Measurements from ENCODE around the gene CTNND1. TPM values are rescaled to one million over a fixed set of nuclear protein-coding genes. Genes with fewer than 3 reads are reported as not detected.

CTNND1 gene
- total and polyA plus RNA-seq, 9 donors, result 40.3 to 153 (median 119) TPM

- TF ChIP-seq EP300 (IDR thresholded peaks at IDR 0.05), result no peak
- no peak for TF ChIP-seq POLR2A (IDR thresholded peaks at IDR 0.05)
- no peak for TF ChIP-seq CTCF (IDR thresholded peaks at IDR 0.05)
- no peaks in the 10 kb centered on the region for H3K36me3 ChIP-seq
- H3K4me1 ChIP-seq (ENCODE audit: insufficient read depth), result no peaks in the 10 kb centered on the region
- no peak for DNase-seq
- intact Hi-C loops (cut with DNase I), result no loop called here
- no peaks in the 10 kb centered on the region for H3K27me3 ChIP-seq
- no peak overlapping the region for H3K27ac ChIP-seq
- H3K4me3 ChIP-seq, result no peak overlapping the region
- no peaks in the 10 kb centered on the region for H3K9me3 ChIP-seq
- WGBS, 3 donors, result 56 to 63% (median 57%) methylated on average over 2 of the region's 2 CpGs
Observed at GRCh38 chr11:57727185-57727584, 34.4 kb upstream of the CTNND1 start.

- H3K9me3 ChIP-seq, result no peaks in the 10 kb centered on the region
- WGBS, 3 donors, result 71 to 76% (median 72%) methylated on average over 7 of the region's 7 CpGs
- H3K4me1 ChIP-seq (ENCODE audit: insufficient read depth), result no peaks in the 10 kb centered on the region
Observed at GRCh38 chr11:57728829-57729228, 32.8 kb upstream of the CTNND1 start.

GRCh38 chr11:57729479-57729878 is 32.1 kb upstream of the CTNND1 start:
- intact Hi-C loops (cut with DNase I), result no loop called here
- TF ChIP-seq POLR2A (IDR thresholded peaks at IDR 0.05), result no peak
- no peak for TF ChIP-seq EP300 (IDR thresholded peaks at IDR 0.05)
- no peak for TF ChIP-seq CTCF (IDR thresholded peaks at IDR 0.05)
- WGBS, 3 donors, result 93 to 95% (median 94%) methylated on average over 7 of the region's 7 CpGs
- Histone ChIP-seq H3K27me3 (no peaks in the 10 kb centered on the region), H3K36me3 (no peaks in the 10 kb centered on the region), H3K9me3 (no peaks in the 10 kb centered on the region), H3K27ac (no peak overlapping the region), H3K4me1 (ENCODE audit: insufficient read depth) (no peaks in the 10 kb centered on the region), H3K4me3 (no peak overlapping the region)
- DNase-seq, result no peak

More at GRCh38 chr11:57728829-57729228, 32.8 kb upstream of the CTNND1 start:
- intact Hi-C loops (cut with DNase I), result no loop called here
- DNase-seq, result no peak
- TF ChIP-seq CTCF (IDR thresholded peaks at IDR 0.05), result no peak
- no peak for TF ChIP-seq POLR2A (IDR thresholded peaks at IDR 0.05)
- no peak for TF ChIP-seq EP300 (IDR thresholded peaks at IDR 0.05)
- no peak overlapping the region for H3K27ac ChIP-seq
- no peaks in the 10 kb centered on the region for H3K36me3 ChIP-seq
- H3K27me3 ChIP-seq, result no peaks in the 10 kb centered on the region
- H3K4me3 ChIP-seq, result no peak overlapping the region

- TF ChIP-seq POLR2A (IDR thresholded peaks at IDR 0.05), result no peak
- no peak for TF ChIP-seq CTCF (IDR thresholded peaks at IDR 0.05)
- no peak for TF ChIP-seq EP300 (IDR thresholded peaks at IDR 0.05)
- Histone ChIP-seq H3K4me3 (no peak overlapping the region), H3K4me1 (ENCODE audit: insufficient read depth) (no peaks in the 10 kb centered on the region), H3K36me3 (no peaks in the 10 kb centered on the region), H3K9me3 (no peaks in the 10 kb centered on the region), H3K27ac (no peak overlapping the region), H3K27me3 (no peaks in the 10 kb centered on the region)
- 75 to 97% (median 96%) methylated on average over 1 of the region's 1 CpG for WGBS, 3 donors
- intact Hi-C loops (cut with DNase I), result no loop called here
- DNase-seq, result no peak
Observed at GRCh38 chr11:57732661-57733060, 28.9 kb upstream of the CTNND1 start.

Measured in ovary (tissue), 9 donors.